HepG2 (cell line): ENCODE measurements around the gene SCAND1. TPM values are rescaled to one million over a fixed set of nuclear protein-coding genes. Genes with fewer than 3 reads are reported as not detected.

Source experiments
- AKNA ChIP-seq: sonication (generic); formaldehyde crosslinking; IDR thresholded peaks from 2 replicates; pipeline ENCODE4 v1.4.0; 2020; ENCODE audit warnings: missing genetic modification reagents, borderline replicate concordance
- ASH2L ChIP-seq: fragments of 300-600, 200-600 bp; sonication (generic); IDR thresholded peaks from 2 replicates; pipeline ENCODE4 v1.7.0; 2017; ENCODE audit warnings: low read depth, mild to moderate bottlenecking, moderate library complexity, mixed read lengths, low read length; ENCODE audit not compliant: insufficient read length
- CBFB ChIP-seq: sonication (generic); formaldehyde crosslinking; IDR thresholded peaks from 2 replicates; pipeline ENCODE4 v1.4.0; 2020; ENCODE audit warnings: missing genetic modification reagents
- ELF3 ChIP-seq: IDR thresholded peaks from 2 replicates; pipeline ENCODE4 v1.6.1; 2016; ENCODE audit warnings: missing genetic modification reagents, missing compliant biosample characterization
- KDM2A ChIP-seq: sonication (generic); formaldehyde crosslinking; IDR thresholded peaks from 2 replicates; pipeline ENCODE4 v1.4.0; 2020; ENCODE audit warnings: low read depth, missing genetic modification reagents, borderline replicate concordance
- MEIS2 ChIP-seq: sonication (generic); formaldehyde crosslinking; IDR thresholded peaks from 2 replicates; pipeline ENCODE4 v1.9.0; 2021; ENCODE audit warnings: mild to moderate bottlenecking, missing genetic modification reagents
- NFIB ChIP-seq: sonication (generic); formaldehyde crosslinking; IDR thresholded peaks from 2 replicates; pipeline ENCODE4 v1.9.0; 2021; ENCODE audit warnings: missing genetic modification reagents, mild to moderate bottlenecking, borderline replicate concordance
- NKX3-1 ChIP-seq: sonication (generic); formaldehyde crosslinking; IDR thresholded peaks from 2 replicates; pipeline ENCODE4 v1.5.0; 2020; ENCODE audit warnings: missing genetic modification reagents
- RORA ChIP-seq: sonication (generic); formaldehyde crosslinking; IDR thresholded peaks from 2 replicates; pipeline ENCODE4 v1.5.0; 2020; ENCODE audit warnings: mild to moderate bottlenecking, missing genetic modification reagents, moderate library complexity
- TBX3 ChIP-seq: fragments of 450-650 bp; IDR thresholded peaks from 2 replicates; pipeline ENCODE4 v1.6.1; 2017; ENCODE audit warnings: antibody characterized with exemption, mild to moderate bottlenecking, inconsistent platforms, borderline replicate concordance
- ZBTB42 ChIP-seq: sonication (generic); formaldehyde crosslinking; IDR thresholded peaks from 2 replicates; pipeline ENCODE4 v1.5.0; 2020; ENCODE audit warnings: mild to moderate bottlenecking, missing genetic modification reagents
- ZBTB46 ChIP-seq: sonication (generic); formaldehyde crosslinking; IDR thresholded peaks from 2 replicates; pipeline ENCODE4 v1.4.0; 2020; ENCODE audit warnings: mild to moderate bottlenecking, missing genetic modification reagents, borderline replicate concordance
- ZFYVE20 ChIP-seq: sonication (generic); formaldehyde crosslinking; IDR thresholded peaks from 2 replicates; pipeline ENCODE4 v1.8.0; 2023; ENCODE audit warnings: low read depth, mild to moderate bottlenecking, moderate library complexity, missing genetic modification reagents, borderline replicate concordance
- ZNF577 ChIP-seq: sonication (generic); formaldehyde crosslinking; IDR thresholded peaks from 2 replicates; pipeline ENCODE4 v1.4.0; 2020; ENCODE audit warnings: mild to moderate bottlenecking, low read depth, missing genetic modification reagents, borderline replicate concordance
- ZNF776 ChIP-seq: sonication (generic); formaldehyde crosslinking; IDR thresholded peaks from 2 replicates; pipeline ENCODE4 v1.4.0; 2020; ENCODE audit warnings: mild to moderate bottlenecking, missing genetic modification reagents
- ZNF777 ChIP-seq: sonication (generic); formaldehyde crosslinking; IDR thresholded peaks from 2 replicates; pipeline ENCODE4 v1.4.0; 2020; ENCODE audit warnings: missing genetic modification reagents
- ZUFSP ChIP-seq: sonication (generic); formaldehyde crosslinking; IDR thresholded peaks from 2 replicates; pipeline ENCODE4 v1.9.0; 2021; ENCODE audit warnings: missing genetic modification reagents, mild to moderate bottlenecking, borderline replicate concordance
- polyA plus RNA-seq, 8 experiments: library from polyadenylated mRNA; depleted of rRNA in 3 of 8; stranded (reverse) in 7 of 8; unstranded in 1 of 8; fragments of >200 nt; fragmentation: Illumina TruSeq in 4 of 8; extraction: Trizol in 4 of 8; gene quantifications; 2 replicates each; pipeline versions ENCODE4 v1.2.1 to v1.2.3, GENCODE V29; 2011 to 2016; ENCODE audit warnings: low read depth in 4 of 8, missing spikeins in 1 of 8, mixed read lengths in 1 of 8; ENCODE audit not compliant: insufficient read depth in 1 of 8
- total RNA-seq, 5 experiments: library from RNA; depleted of rRNA; stranded (reverse); fragments of >200 nt; fragmentation: Illumina TruSeq; extraction: Trizol; gene quantifications; 2 replicates each; pipeline ENCODE4 v1.2.3, GENCODE V29; 2016; ENCODE audit warnings: low read depth in 1 of 5

Gene SCAND1
- total and polyA plus RNA-seq, 2 of the 13 experiments (the other 11 are each of a cell fraction or from before 2014, with no cell fraction given), result 19.3 to 109 TPM

GRCh38 chr20:35953387-35954199 is 709 bp downstream of the SCAND1 start (continued):
- TF ChIP-seq AKNA (CRISPR knock-in tag), result no peak
- TF ChIP-seq ZFYVE20 (CRISPR knock-in tag), result peak; percentile 79; the same call in 1 of the 2 replicates
- peak; percentile 16 for TF ChIP-seq ZNF777 (CRISPR knock-in tag)
- peak; percentile 20 for TF ChIP-seq KDM2A (CRISPR knock-in tag)
- TF ChIP-seq TBX3, result 0 out of 2 replicates have a peak, but pooled peaks have one; percentile 8
- 0 out of 2 replicates have a peak, but pooled peaks have one; percentile 4 for TF ChIP-seq ELF3 (CRISPR knock-in tag)
- TF ChIP-seq CBFB (CRISPR knock-in tag), result peak; percentile 69
- peak; percentile 6 for TF ChIP-seq ASH2L
- TF ChIP-seq NKX3-1, result peak; percentile 89; the same call in 1 of the 2 replicates
- TF ChIP-seq ZNF577 (CRISPR knock-in tag), result peak; percentile 17; the same call in 1 of the 2 replicates
- no peak for TF ChIP-seq NFIB (CRISPR knock-in tag)
- 0 out of 2 replicates have a peak, but pooled peaks have one; percentile 17 for TF ChIP-seq ZUFSP (CRISPR knock-in tag)
- peak; percentile 15; the same call in 1 of the 2 replicates for TF ChIP-seq ZBTB46 (CRISPR knock-in tag)
- no peak for TF ChIP-seq RORA
- TF ChIP-seq MEIS2, result peak; percentile 46
- TF ChIP-seq ZBTB42, result peak; percentile 89; the same call in 1 of the 2 replicates
- no peak for TF ChIP-seq ZNF776 (CRISPR knock-in tag)
